Fibroblast of lung (primary cell): ENCODE results near the gene GAS7. TPM values are rescaled to one million over a fixed set of nuclear protein-coding genes. Genes with fewer than 3 reads are reported as not detected.
A peak's percentile ranks its signal among the peaks of the same experiment; 100 is the strongest.

Experiments used
- DNase-seq, 2 donors: peaks; one replicate each; pipeline versions ENCODE4 v3.0.0 to v3.0.0-alpha.2; 2010; ENCODE audit warnings: low read depth in 2 of 2
- H2AFZ ChIP-seq: 2 replicates; pipeline ENCODE4 v1.5.1; 2012; ENCODE audit warnings: low read length, control low read depth, inconsistent platforms
- H3K27ac ChIP-seq: 2 replicates; pipeline ENCODE4 v1.5.1; 2011; ENCODE audit warnings: low read length, control low read depth; ENCODE audit not compliant: insufficient read depth
- H3K27me3 ChIP-seq: 2 replicates; pipeline ENCODE4 v1.5.1; 2011; ENCODE audit warnings: mild to moderate bottlenecking, low read length; ENCODE audit not compliant: control insufficient read depth, insufficient read depth
- H3K36me3 ChIP-seq: 2 replicates; pipeline ENCODE4 v1.5.1; 2011; ENCODE audit warnings: low read length; ENCODE audit not compliant: control insufficient read depth, insufficient read depth
- H3K4me1 ChIP-seq: 2 replicates; pipeline ENCODE4 v1.5.1; 2011; ENCODE audit warnings: low read length; ENCODE audit not compliant: control insufficient read depth, insufficient read depth; ENCODE audit errors: extremely low read depth
- H3K4me2 ChIP-seq: 2 replicates; pipeline ENCODE4 v1.5.1; 2011; ENCODE audit warnings: low read length, control low read depth; ENCODE audit not compliant: insufficient read depth; ENCODE audit errors: extremely low read depth
- H3K4me3 ChIP-seq, 4 experiments: fragments of 200-600 bp in 1 of 4; sonication (generic) in 1 of 4; replicated peaks in 1 of 4; 2 replicates each; pipeline ENCODE4 v1.5.1; 2011 to 2016; ENCODE audit warnings: low read length in 4 of 4, low read depth in 3 of 4, mild to moderate bottlenecking in 3 of 4, control low read depth in 2 of 4, inconsistent platforms in 1 of 4, mixed read lengths in 1 of 4; ENCODE audit not compliant: insufficient read depth in 1 of 4; ENCODE audit errors: control extremely low read depth in 1 of 4
- H3K79me2 ChIP-seq: 2 replicates; pipeline ENCODE4 v1.5.1; 2012; ENCODE audit warnings: mild to moderate bottlenecking, low read length, inconsistent platforms; ENCODE audit not compliant: control insufficient read depth, insufficient read depth
- H3K9ac ChIP-seq: 2 replicates; pipeline ENCODE4 v1.5.1; 2011; ENCODE audit warnings: mild to moderate bottlenecking, low read length, control low read depth; ENCODE audit not compliant: insufficient read depth
- H3K9me3 ChIP-seq: 2 replicates; pipeline ENCODE4 v1.5.1; 2012; ENCODE audit warnings: low read depth, low read length; ENCODE audit not compliant: control insufficient read depth, insufficient read depth
- H4K20me1 ChIP-seq: 2 replicates; pipeline ENCODE4 v1.5.1; 2011; ENCODE audit warnings: low read length; ENCODE audit not compliant: control insufficient read depth, insufficient read depth; ENCODE audit errors: extremely low read depth
- EZH2 ChIP-seq: IDR thresholded peaks from 2 replicates; pipeline ENCODE4 v1.5.1; 2012; ENCODE audit warnings: low read length, control low read depth, mild to moderate bottlenecking; ENCODE audit errors: missing control alignments
- polyA plus RNA-seq, 2 donors: library from polyadenylated mRNA; depleted of rRNA in 1 of 2; stranded (reverse) in 1 of 2; unstranded in 1 of 2; fragments of >200 nt; gene quantifications; 2 replicates each; pipeline ENCODE4 v1.2.1, GENCODE V29; 2011 to 2012; ENCODE audit warnings: missing spikeins in 1 of 2
- total RNA-seq: library from RNA; depleted of rRNA; stranded (reverse); fragments of >200 nt; gene quantifications from 2 replicates; pipeline ENCODE4 v1.2.1, GENCODE V29; 2014
- TF ChIP-seq, protein P1 (sequence below), 2 donors: IDR thresholded peaks in 1 of 2; conservative IDR thresholded peaks in 1 of 2; 1 replicate in 1 of 2; 2 replicates in 1 of 2; pipeline ENCODE4 v1.5.1; 2011 to 2012; ENCODE audit warnings: low read length in 2 of 2, control low read depth in 1 of 2, inconsistent platforms in 1 of 2, low read depth in 1 of 2, mild to moderate bottlenecking in 1 of 2

The GAS7 gene
- total and polyA plus RNA-seq, 2 donors (not counting 1 experiment from before 2014, with no cell fraction given): 0.58 to 2.6 TPM

DNA sequence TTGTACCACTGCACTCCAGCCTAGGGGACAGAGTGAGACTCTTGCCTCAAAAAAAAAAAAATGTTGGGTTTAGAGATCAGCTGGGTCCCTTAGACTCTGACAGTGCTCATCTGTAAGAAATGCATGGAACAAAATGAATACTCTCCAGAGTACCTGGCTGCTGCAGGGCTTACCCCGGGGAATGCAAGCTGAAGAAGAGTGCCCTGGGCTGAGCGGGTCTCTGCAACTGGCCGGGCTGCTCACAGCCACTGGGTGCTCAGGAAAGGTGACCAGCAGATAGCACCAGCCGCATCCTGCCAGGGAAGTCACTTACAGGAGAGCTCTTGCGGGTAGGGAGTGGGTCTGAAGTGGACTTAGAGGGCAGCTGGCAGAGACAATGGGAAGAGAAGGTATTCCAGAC is 82.1 kb downstream of the GAS7 start:
- H3K79me2 ChIP-seq: no peaks in the 10 kb centered on the region
- H3K36me3 ChIP-seq: no peaks in the 10 kb centered on the region
- no peaks in the 10 kb centered on the region for H3K9me3 ChIP-seq
- no peak for DNase-seq
- TF ChIP-seq, protein P1, sequence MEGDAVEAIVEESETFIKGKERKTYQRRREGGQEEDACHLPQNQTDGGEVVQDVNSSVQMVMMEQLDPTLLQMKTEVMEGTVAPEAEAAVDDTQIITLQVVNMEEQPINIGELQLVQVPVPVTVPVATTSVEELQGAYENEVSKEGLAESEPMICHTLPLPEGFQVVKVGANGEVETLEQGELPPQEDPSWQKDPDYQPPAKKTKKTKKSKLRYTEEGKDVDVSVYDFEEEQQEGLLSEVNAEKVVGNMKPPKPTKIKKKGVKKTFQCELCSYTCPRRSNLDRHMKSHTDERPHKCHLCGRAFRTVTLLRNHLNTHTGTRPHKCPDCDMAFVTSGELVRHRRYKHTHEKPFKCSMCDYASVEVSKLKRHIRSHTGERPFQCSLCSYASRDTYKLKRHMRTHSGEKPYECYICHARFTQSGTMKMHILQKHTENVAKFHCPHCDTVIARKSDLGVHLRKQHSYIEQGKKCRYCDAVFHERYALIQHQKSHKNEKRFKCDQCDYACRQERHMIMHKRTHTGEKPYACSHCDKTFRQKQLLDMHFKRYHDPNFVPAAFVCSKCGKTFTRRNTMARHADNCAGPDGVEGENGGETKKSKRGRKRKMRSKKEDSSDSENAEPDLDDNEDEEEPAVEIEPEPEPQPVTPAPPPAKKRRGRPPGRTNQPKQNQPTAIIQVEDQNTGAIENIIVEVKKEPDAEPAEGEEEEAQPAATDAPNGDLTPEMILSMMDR (conservative IDR thresholded peaks at IDR 0.05 in 1 of 2, IDR thresholded peaks at IDR 0.05 in 1 of 2; ENCODE audit: low read depth in 1 of 2, low read length in 2 of 2): no peak
- no peak for TF ChIP-seq EZH2
- no peaks in the 10 kb centered on the region for H3K27me3 ChIP-seq
- H2AFZ ChIP-seq: no peak overlapping the region
- no peak overlapping the region for H3K4me2 ChIP-seq
- no peak overlapping the region for H3K4me3 ChIP-seq
- no peak overlapping the region for H3K27ac ChIP-seq
- H3K4me1 ChIP-seq: peaks cover 14% of the 10 kb centered on the region
- no peak overlapping the region for H3K9ac ChIP-seq
- H4K20me1 ChIP-seq: no peaks in the 10 kb centered on the region

DNA sequence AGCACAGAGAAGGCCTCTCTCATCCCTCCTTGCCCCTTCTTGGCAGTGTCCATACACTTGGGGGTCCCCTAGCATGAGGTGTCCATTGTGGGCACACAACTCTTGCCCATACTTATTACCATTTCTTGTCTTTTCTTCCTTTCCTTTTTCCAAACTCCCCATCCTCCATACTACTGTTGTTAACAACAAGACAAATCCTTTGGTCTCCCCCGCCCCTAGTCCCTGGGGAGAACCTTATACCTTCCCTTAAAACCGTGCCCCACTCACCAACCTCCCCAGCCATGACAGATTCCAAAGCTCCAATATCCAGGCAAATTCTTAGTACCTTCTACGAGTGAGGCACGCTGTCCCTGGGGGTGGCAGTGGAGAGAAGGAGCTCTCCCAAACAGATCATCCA is 82.9 kb downstream of the GAS7 start:
- DNase-seq: no peak
- Histone ChIP-seq H3K4me2 (peak overlapping the region; percentile 89), H3K9ac (no peak overlapping the region), H2AFZ (no peak overlapping the region), H3K4me1 (peaks cover 14% of the 10 kb centered on the region), H3K79me2 (no peaks in the 10 kb centered on the region), H3K27me3 (no peaks in the 10 kb centered on the region), H3K36me3 (no peaks in the 10 kb centered on the region), H3K27ac (peak overlapping the region; percentile 97), H4K20me1 (no peaks in the 10 kb centered on the region), H3K4me3 (no peak overlapping the region), H3K9me3 (no peaks in the 10 kb centered on the region)
- no peak for TF ChIP-seq EZH2
- TF ChIP-seq, protein P1 (conservative IDR thresholded peaks at IDR 0.05 in 1 of 2, IDR thresholded peaks at IDR 0.05 in 1 of 2; ENCODE audit: low read depth in 1 of 2, low read length in 2 of 2): no peak

DNA sequence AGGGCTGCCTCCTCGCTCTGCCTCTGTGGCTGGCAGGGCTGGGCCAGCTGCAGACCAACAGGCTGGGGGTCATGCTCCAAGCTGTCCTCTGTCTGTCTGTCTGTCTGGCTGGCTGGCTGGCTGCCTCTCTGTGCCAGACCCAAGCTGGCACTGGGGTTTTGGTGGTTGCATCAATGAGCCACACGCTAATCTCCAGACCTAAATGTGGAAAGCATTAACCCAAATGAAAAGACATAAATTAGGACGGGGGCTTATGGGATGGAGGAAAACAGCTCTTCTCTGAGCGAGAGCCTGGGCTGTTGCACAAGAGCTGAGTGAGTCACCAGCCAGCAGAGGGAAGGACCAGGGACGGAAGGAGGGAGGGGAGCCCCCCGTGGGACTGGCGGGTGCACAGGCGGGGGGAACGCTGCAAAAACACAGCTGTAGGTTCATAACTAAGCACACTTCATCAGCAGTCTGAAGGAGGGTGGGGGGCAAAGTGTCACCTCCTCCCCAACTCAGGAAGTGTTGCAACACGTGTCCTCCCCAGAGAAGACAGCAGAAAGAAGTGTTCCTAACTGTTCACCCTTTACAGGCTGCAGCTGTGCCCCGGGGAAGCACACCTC is 83.4 kb downstream of the GAS7 start:
- Histone ChIP-seq H3K9ac (peak overlapping the region; percentile 72), H3K4me2 (peak overlapping the region; percentile 89), H4K20me1 (no peaks in the 10 kb centered on the region), H3K4me1 (peaks cover 14% of the 10 kb centered on the region), H2AFZ (peak overlapping the region; percentile 63), H3K27me3 (no peaks in the 10 kb centered on the region), H3K79me2 (no peaks in the 10 kb centered on the region), H3K9me3 (no peaks in the 10 kb centered on the region), H3K27ac (peak overlapping the region; percentile 97), H3K36me3 (no peaks in the 10 kb centered on the region), H3K4me3 (peak overlapping the region; percentile 3 to 23 (median 22))
- peak; percentile 87 to 98 for DNase-seq
- no peak for TF ChIP-seq EZH2
- TF ChIP-seq, protein P1 (conservative IDR thresholded peaks at IDR 0.05 in 1 of 2, IDR thresholded peaks at IDR 0.05 in 1 of 2; ENCODE audit: low read depth in 1 of 2, low read length in 2 of 2): no peak
